GM10847 (cell line): Measurements from ENCODE around the gene CYSLTR2.

Source experiments
- POLR2A ChIP-seq: IDR thresholded peaks from 2 replicates; pipeline ENCODE4 v1.6.1; 2011; ENCODE audit not compliant: insufficient read length; ENCODE audit errors: extremely low read depth

The CYSLTR2 gene

DNA sequence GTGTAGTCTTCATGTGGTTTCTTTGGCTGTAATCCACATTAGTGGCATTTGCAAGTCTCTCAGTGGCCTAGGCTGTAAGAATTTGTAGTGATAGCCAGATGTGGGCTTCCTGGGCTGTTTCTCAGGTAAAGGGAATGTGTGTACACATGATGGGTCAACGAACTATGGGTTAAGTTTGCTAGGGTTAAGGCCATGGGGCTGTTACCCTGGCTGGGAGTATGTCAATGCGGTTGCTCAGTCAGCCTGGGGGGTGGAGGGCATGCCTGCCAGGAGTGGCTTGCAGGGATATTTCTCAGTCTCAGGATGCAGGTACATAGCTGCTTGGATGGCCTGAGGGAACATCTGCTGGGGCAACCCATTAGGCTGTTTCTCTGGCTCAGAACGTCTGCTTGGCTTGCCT lies 13.4 kb downstream of the CYSLTR2 start:
- TF ChIP-seq POLR2A: no peak

DNA sequence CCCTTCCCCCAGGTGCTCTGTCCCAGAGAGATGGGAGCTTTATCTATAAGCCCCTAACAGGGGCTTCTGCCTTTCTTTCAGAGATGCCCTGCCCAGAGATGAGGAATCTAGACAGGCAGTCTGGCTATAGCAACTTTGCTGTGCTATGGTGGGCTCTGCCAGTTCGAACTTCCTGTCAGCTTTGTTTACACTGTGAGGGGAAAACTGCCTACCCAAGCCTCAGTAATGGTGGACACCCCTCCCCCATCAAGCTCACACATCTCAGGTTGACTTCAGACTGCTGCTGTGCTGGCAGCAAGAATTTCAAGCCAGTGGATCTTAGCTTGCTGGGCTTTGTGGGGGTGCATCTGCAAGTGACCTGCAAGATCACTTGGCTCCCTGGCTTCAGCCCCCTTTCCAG lies 21.5 kb downstream of the CYSLTR2 start:
- no peak for TF ChIP-seq POLR2A

DNA sequence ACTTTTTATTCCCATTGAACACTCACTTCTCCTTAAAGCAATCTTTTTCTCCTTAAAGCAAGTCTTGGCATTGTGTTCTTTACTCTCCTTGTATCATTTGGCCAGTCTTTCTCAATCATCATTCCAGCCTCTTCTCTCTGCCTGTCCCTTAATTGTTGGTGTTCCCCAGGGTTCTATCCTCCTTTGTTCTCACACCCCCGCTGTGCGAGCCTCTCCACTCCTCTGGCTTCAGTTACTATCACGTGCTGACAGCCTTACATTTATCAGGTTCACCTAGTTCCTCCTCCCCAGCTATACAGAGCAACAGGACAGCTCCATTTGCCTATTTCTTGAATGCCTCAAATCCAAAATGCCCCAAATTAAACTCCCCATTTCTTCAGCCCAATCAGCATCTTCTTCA lies 24.6 kb downstream of the CYSLTR2 start:
- no peak for TF ChIP-seq POLR2A

DNA sequence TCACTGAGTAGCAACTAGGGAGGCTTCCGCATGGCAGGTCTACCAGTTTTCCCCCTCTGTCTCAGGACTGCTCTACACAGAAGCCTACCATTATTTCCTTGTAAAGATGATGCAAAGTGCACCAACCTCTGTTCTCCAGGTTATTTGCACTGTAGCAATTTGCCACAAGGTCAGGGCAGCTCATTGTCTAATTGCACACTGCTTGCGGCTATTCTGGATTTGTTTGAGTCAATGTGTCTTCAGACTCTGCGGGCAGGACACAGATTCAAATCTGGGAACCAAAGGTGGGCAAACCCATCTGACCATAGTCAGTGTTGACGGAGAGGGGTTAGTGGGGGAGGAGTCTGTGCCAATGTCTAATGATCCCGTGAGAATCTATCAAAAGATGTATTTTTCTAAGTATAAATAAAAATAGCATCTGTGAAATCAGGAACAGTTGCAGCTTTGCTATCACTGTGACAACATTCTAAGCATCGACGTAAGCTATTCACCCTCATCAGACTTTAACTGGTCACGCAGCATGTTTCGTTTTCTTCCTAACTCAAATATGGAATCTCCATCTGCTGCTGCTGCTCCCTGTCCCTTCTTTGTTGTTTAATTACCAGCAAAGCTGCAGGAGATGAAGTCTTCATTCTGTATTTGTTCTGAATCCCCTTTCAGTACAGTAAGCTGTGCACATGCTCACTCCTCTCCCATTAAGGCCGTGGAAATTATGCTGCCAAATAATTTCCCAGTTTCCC lies 26.4 kb downstream of the CYSLTR2 start:
- TF ChIP-seq POLR2A: no peak

DNA sequence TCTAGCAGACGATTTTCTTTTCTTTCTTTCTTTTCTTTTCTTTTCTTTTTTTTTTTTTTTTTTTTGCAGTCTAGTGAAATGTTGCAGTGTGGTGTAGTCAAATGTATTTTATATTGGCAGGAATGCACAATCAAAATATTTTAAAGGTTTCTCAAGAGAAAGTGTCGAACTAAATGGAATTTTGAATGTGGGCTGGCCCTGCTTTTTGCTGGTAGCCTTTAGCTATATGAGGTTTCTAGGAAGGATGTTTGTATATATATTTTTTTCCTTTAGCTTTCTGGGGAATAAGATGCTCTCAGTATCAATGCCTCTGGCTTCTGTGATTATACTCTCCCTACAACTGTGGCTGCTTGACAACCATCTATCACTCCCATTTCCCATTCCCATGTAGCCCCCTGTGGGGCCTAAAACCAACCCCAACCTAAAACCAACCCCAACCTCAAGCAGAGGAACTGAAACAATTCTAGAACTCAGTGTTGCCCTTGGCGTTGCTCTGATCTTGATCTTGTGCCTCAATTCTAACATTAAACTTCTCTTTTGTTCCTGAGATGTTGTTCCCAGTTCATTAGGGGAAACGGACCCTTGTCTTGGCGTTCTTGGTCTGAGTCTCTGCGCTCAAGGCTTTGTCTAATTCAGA lies 27.1 kb downstream of the CYSLTR2 start:
- no peak for TF ChIP-seq POLR2A

DNA sequence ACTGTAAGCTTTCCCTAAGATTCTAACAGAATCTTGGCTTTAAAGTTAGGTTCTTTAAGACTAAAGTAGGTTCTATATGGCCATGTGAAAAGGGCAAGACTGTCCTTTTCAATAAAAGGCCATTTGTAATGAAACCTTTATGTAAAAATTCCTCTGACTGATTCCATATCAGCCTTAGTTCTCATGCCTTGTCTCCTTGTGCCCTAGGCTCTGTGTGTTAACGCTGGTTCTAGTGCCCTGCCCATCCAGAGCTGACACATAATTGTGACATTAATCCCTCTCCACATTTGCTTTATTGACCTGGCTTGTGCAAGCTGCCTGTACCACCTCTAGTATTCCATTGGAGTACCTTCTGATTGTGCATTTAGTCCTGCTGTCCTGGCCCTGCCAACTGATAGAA lies 28.2 kb downstream of the CYSLTR2 start:
- TF ChIP-seq POLR2A: no peak

DNA sequence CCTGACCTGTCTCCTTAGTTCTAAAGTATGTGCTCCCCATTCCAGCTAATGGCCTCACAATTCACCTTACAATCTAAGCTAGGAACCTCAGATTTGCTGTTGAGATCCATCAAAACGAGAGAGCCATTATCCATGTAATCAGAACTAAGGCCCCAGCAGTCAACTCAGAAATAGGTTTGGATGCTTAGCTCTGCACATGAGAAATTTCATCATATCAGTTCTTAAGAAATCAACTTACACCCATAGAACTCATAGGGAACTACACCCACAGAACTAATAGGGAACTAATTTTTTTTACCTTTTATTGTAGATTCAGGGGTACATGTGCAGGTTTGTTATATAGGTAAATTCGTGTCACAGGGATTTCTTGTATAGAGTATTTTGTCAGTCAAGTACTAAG lies 28.7 kb downstream of the CYSLTR2 start:
- no peak for TF ChIP-seq POLR2A

DNA sequence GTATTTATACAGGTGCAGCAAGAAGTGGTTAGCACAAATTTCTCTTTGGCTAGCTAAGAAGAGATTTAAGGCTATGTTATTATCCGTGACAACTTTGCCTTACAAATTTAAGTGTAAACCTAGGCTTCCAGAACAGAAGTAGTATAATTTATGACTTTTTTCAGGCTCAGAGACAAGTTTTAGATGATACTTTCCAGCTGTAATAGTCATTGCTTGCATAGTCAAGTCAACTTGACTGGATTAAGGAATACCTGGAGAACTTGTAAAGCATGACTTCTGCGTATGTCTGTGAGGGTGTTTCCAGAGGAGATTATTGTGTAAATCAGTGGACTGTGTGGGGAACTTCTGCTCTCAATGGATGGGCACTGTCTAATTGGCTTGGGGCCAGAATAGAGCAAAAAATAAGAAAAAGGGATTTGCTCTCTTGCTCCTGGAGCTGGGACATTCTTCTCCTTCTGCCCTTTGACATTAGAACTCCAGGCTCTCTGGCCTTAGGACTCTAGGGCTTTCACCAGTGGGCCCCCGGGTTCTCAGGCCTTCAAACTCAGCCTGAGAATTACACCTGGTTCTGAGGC lies 33.0 kb downstream of the CYSLTR2 start:
- TF ChIP-seq POLR2A: no peak

DNA sequence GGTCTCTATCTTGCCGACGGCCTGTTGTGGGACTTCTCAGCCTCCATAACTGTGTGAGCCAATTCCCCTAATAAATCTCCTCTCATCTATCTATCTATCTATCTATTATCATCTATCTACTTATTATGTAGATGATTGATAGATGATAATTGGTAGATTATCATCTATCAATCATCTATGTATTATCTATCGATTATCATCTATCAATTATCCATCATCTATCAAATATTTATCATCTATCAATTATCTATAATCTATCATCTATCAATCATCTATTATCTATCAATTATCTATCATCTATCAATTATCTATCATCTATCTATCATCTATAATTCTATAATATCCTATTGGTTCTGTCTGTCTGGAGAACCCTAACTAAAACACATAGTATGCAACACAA lies 33.5 kb downstream of the CYSLTR2 start:
- no peak for TF ChIP-seq POLR2A

DNA sequence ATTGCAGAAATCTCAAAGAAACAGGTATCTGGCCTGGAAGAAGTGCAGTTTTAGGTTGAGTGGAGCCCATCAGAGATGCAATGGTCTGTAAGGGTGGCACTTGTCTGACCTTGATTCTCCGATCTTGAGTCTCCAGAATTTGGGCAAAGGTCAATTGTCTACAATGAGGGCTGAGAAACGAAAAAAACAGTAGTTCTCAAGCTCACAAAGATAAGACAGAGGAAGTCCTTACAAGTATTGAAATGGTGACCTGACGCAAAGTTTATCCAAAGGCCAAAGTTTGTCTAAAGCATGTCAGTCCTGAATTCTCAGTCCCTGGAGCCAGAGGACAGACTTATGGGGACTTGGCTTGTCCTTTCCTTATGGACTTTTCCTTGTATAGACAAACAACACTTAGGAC lies 40.3 kb downstream of the CYSLTR2 start:
- TF ChIP-seq POLR2A: no peak

DNA sequence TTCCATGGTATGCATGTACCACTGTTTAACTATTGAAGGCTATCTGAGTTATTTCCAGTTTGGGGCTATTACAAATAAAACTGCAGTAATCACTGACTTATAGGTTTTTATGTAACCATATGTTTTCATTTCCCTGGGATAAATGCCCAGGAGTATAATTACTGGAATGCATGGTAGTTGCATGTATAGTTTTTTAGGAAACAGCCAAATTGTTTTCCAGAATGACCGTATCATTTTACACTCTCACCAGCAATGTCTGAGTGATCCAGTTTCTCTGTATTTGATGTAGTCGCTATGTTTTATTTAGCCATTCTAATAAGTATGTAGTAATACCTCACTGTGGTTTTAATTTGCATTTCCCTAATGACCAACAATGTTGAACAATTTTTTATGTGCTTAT lies 42.0 kb downstream of the CYSLTR2 start:
- no peak for TF ChIP-seq POLR2A

DNA sequence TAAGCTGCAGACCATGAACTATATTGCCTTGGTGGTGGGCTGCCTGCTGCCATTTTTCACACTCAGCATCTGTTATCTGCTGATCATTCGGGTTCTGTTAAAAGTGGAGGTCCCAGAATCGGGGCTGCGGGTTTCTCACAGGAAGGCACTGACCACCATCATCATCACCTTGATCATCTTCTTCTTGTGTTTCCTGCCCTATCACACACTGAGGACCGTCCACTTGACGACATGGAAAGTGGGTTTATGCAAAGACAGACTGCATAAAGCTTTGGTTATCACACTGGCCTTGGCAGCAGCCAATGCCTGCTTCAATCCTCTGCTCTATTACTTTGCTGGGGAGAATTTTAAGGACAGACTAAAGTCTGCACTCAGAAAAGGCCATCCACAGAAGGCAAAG lies 53.7 kb downstream of the CYSLTR2 start:
- no peak for TF ChIP-seq POLR2A

DNA sequence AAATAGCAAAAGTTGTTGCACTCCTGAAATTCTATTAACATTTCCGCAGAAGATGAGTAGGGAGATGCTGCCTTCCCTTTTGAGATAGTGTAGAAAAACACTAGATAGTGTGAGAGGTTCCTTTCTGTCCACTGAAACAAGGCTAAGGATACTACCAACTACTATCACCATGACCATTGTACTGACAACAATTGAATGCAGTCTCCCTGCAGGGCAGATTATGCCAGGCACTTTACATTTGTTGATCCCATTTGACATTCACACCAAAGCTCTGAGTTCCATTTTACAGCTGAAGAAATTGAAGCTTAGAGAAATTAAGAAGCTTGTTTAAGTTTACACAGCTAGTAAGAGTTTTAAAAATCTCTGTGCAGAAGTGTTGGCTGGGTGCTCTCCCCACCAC lies 55.0 kb downstream of the CYSLTR2 start:
- no peak for TF ChIP-seq POLR2A

DNA sequence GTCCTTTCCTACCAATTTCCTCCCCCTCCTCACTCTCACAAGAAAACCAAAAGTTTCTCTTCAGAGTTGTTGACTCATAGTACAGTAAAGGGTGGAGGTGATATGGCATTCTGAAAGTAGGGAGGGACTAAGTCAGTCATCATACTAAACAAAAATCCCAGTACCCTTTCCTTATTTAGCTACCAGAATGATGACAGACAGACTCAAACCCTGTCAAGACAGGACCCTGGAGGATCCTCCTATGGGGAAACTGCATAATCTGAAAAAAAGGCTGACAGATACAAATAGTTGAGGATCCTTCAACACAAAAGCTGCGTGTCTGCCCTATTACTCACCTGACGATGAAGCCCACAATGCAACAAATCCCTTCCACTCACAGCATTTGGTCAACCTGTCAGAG lies 55.5 kb downstream of the CYSLTR2 start:
- TF ChIP-seq POLR2A: no peak

DNA sequence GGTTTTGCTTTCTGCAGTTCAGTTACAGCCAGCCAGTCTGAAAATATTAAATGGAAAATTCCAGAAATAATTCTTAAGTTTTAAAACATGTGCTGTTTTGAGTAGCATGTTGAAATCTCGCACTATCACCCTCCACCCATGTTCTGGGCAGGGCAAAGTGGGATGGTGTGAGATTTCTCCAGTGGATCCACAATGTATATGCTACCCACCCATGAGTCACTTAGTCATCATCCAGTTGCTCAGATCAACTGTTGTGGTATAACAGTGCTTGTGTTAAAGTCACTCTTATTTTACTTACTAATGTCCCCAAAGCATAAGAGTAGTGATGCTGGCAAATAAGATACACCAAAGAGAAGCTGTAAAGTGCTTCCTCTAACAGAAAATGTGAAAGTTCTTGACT lies 56.4 kb downstream of the CYSLTR2 start:
- TF ChIP-seq POLR2A: no peak

DNA sequence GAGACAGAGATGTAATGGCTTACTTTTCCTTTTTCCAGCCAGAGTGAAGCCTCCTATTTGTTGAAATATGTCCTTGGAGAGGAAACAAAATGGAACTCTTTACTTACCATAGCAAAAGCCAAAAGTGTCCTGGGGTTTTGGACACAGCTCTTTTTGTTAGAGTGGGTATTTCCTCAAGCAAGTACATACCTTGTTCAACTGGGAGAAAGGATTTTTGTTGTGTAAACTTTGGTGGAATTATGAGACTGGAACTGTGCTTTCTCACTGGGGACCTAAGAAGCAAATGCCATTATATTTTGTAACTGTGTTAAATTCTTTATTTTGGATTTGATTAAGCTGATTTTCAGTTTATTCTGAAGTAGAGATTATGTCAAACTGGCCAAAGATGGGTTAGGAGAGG lies 58.4 kb downstream of the CYSLTR2 start:
- no peak for TF ChIP-seq POLR2A

DNA sequence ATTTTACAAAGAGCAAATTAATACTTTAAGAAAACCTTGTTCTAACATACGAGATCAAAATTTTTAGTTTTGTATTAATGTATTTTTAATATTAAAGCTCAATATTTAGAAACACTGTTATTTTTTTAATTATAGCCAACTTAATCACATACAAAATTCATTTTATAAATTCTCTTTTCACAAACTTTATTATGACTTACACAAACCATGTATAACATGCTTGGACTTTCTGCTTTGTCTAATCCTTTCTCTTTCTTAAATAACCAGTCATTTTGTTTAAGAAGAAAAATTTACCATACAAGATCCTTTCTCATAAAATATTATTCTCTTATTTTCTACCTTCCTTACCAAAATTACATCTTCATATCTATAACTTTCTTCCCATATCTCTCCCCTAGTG lies 62.2 kb downstream of the CYSLTR2 start:
- TF ChIP-seq POLR2A: no peak
